B cell (primary cell): ENCODE measurements around the gene ALG1. TPM values are rescaled to one million over a fixed set of nuclear protein-coding genes. Genes with fewer than 3 reads are reported as not detected.
"Not testable (repeated sequence)": the region's sequence is repeated elsewhere in the genome, so short reads cannot be mapped to it uniquely, and the experiment has no call there.

Experiments used
- ATAC-seq: fragments of 200-7000 bp; cut with Tn5 transposase; one replicate; pipeline ENCODE4 v1.10.0; 2021; ENCODE audit warnings: low read depth, mild to moderate bottlenecking, moderate number of reproducible peaks, moderate library complexity
- CTCF ChIA-PET: fragments of 350-600 bp; sonication (Branson Sonifier 250); formaldehyde crosslinking; loops from one replicate; lab custom pipeline; 2021; ENCODE audit warnings: antibody characterized with exemption, inconsistent platforms; lab: Charles Lee
- POLR2A ChIA-PET: fragments of 350-600 bp; sonication (Branson Sonifier 250); formaldehyde crosslinking; loops from one replicate; lab custom pipeline; 2021; ENCODE audit warnings: antibody characterized with exemption; lab: Charles Lee
- DNase-seq: peaks from one replicate; pipeline ENCODE4 v3.0.0; 2013
- H2AFZ ChIP-seq: 2 replicates; pipeline ENCODE4 v1.6.1; 2012; ENCODE audit warnings: mild to moderate bottlenecking, low read depth, low read length; ENCODE audit not compliant: insufficient read depth, poor library complexity, severe bottlenecking
- H3K27ac ChIP-seq, 2 donors: 1 replicate in 1 of 2; 2 replicates in 1 of 2; pipeline ENCODE4 v1.5.1; 2012 to 2013; ENCODE audit warnings: low read length in 2 of 2, mild to moderate bottlenecking in 2 of 2, moderate library complexity in 1 of 2
- H3K27me3 ChIP-seq, 4 experiments: fragments of 200-600 bp in 1 of 4; sonication (generic) in 1 of 4; replicated peaks in 1 of 4; 1 replicate in 2 of 4; 2 replicates in 2 of 4; pipeline versions ENCODE4 v1.6.1 to v1.7.0; 2013 to 2016; ENCODE audit warnings: low read length in 3 of 4, mild to moderate bottlenecking in 2 of 4, mixed read lengths in 1 of 4, moderate library complexity in 1 of 4; ENCODE audit not compliant: insufficient read depth in 4 of 4, control insufficient read depth in 3 of 4; ENCODE audit errors: control extremely low read depth in 1 of 4
- H3K36me3 ChIP-seq, 2 experiments: replicated peaks in 1 of 2; 1 replicate in 1 of 2; 2 replicates in 1 of 2; pipeline versions ENCODE4 v1.6.1 to v1.7.1; 2013; ENCODE audit warnings: low read length in 1 of 2; ENCODE audit not compliant: insufficient read depth in 2 of 2, control insufficient read depth in 1 of 2; ENCODE audit errors: control extremely low read depth in 1 of 2, extremely low read depth in 1 of 2
- H3K4me1 ChIP-seq, 2 donors: fragments of 200-600 bp in 1 of 2; sonication (generic) in 1 of 2; 1 replicate in 1 of 2; 2 replicates in 1 of 2; pipeline versions ENCODE4 v1.5.1 to v1.6.1; 2013 to 2017; ENCODE audit warnings: low read length in 2 of 2; ENCODE audit not compliant: control insufficient read depth in 2 of 2, insufficient read depth in 2 of 2
- H3K4me2 ChIP-seq: replicated peaks from 2 replicates; pipeline ENCODE3; 2012; ENCODE audit warnings: mild to moderate bottlenecking, low read depth, low read length; ENCODE audit not compliant: poor library complexity, severe bottlenecking
- H3K4me3 ChIP-seq, 5 experiments: fragments of 200-600 bp in 1 of 5; sonication (generic) in 1 of 5; 1 replicate in 3 of 5; 2 replicates in 2 of 5; pipeline versions ENCODE4 v1.5.1 to v1.7.0; 2011 to 2016; ENCODE audit warnings: low read length in 4 of 5, mild to moderate bottlenecking in 4 of 5, low read depth in 2 of 5, control low read depth in 1 of 5, moderate library complexity in 1 of 5; ENCODE audit not compliant: insufficient read depth in 1 of 5; ENCODE audit errors: control extremely low read depth in 1 of 5, extremely low read depth in 1 of 5
- H3K79me2 ChIP-seq: fragments of 200-600 bp; sonication (generic); one replicate; pipeline ENCODE4 v1.6.0; 2016; ENCODE audit warnings: low read length; ENCODE audit not compliant: control insufficient read depth, insufficient read depth
- H3K9ac ChIP-seq: fragments of 200-600 bp; sonication (generic); 2 replicates; pipeline ENCODE4 v1.6.1; 2017; ENCODE audit warnings: mild to moderate bottlenecking, low read length, moderate library complexity
- H3K9me3 ChIP-seq, 3 donors: one replicate each; pipeline versions ENCODE4 v1.6.1 to v1.7.1; 2013; ENCODE audit warnings: low read length in 2 of 3; ENCODE audit not compliant: control insufficient read depth in 2 of 3, insufficient read depth in 1 of 3; ENCODE audit errors: control extremely low read depth in 1 of 3
- H4K20me1 ChIP-seq: 2 replicates; pipeline ENCODE4 v1.6.0; 2012; ENCODE audit warnings: mild to moderate bottlenecking, low read length; ENCODE audit not compliant: insufficient read depth, control insufficient read depth, poor library complexity, severe bottlenecking
- H3K27ac Mint-ChIP-seq: one replicate; pipeline ENCODE4 v1.8.0; 2021; ENCODE audit warnings: mixed read lengths
- H3K27me3 Mint-ChIP-seq: one replicate; pipeline ENCODE4 v1.8.0; 2021; ENCODE audit warnings: mixed read lengths
- H3K4me1 Mint-ChIP-seq: one replicate; pipeline ENCODE4 v1.8.0; 2021; ENCODE audit warnings: mixed read lengths
- H3K4me3 Mint-ChIP-seq: one replicate; pipeline ENCODE4 v1.8.0; 2021; ENCODE audit warnings: mixed read lengths
- H3K9me3 Mint-ChIP-seq: one replicate; pipeline ENCODE4 v1.8.0; 2022; ENCODE audit warnings: mixed read lengths; ENCODE audit not compliant: insufficient read depth
- WGBS: methylation state at CpG from one replicate; pipeline ENCODE4 v1.1.5; 2013; ENCODE audit warnings: missing lambda C conversion rate; ENCODE audit not compliant: insufficient coverage; 5-methylcytosine and 5-hydroxymethylcytosine counted together
- intact Hi-C: fragments of 100-400 bp; cut with micrococcal nuclease; formaldehyde crosslinking; loops from one replicate; pipeline ENCODE4 v1.10.0; 2022
- polyA plus RNA-seq: library from polyadenylated mRNA; depleted of rRNA; stranded (reverse); fragments of >200 nt; gene quantifications from 2 replicates; pipeline ENCODE4 v1.2.3, GENCODE V29; 2012
- total RNA-seq, 2 donors: library from RNA; stranded (reverse); fragments of 120-200 nt in 1 of 2; gene quantifications; 1 replicate in 1 of 2; 2 replicates in 1 of 2; pipeline versions ENCODE4 v1.2.3 to v1.2.4, GENCODE V29; 2013 to 2022

Gene ALG1
- total and polyA plus RNA-seq, 2 donors (not counting 1 experiment from before 2014, with no cell fraction given): 12.2 to 24.2 TPM

- H3K27ac ChIP-seq, H4K20me1 ChIP-seq, POLR2A ChIA-PET, ATAC-seq, H3K4me1 Mint-ChIP-seq, H3K9ac ChIP-seq, H3K27me3 Mint-ChIP-seq, H3K9me3 Mint-ChIP-seq, H3K9me3 ChIP-seq, H3K4me2 ChIP-seq, H3K4me1 ChIP-seq, H2AFZ ChIP-seq, H3K4me3 Mint-ChIP-seq, H3K27ac Mint-ChIP-seq, H3K4me3 ChIP-seq, DNase-seq, H3K27me3 ChIP-seq, H3K79me2 ChIP-seq: not testable (repeated sequence)
- CTCF ChIA-PET: interaction anchor here (1.1 to 1.2 kb wide), 2 partner anchors 9 to 53 kb away, joined by 3 read pairs; no protein-coding TSS in a partner anchor
- 98% methylated on average over 7 of the region's 9 CpGs for WGBS
- intact Hi-C loops: loop anchor here (1.0 kb wide), 1 partner anchor 27 kb away; no protein-coding TSS in a partner anchor
- H3K36me3 ChIP-seq: peaks cover 0 to 15% of the 10 kb centered on the region in 2 experiments
Observed at GRCh38 chr16:5083646-5084045, 12.0 kb downstream of the ALG1 start.

GRCh38 chr16:5084099-5084731, 12.6 kb downstream of the ALG1 start:
- H3K27me3 Mint-ChIP-seq, ATAC-seq, H3K9ac ChIP-seq, H3K4me1 Mint-ChIP-seq, H3K9me3 Mint-ChIP-seq, H3K79me2 ChIP-seq, POLR2A ChIA-PET, H3K4me3 Mint-ChIP-seq, H3K9me3 ChIP-seq, H3K27ac ChIP-seq, H3K27me3 ChIP-seq, H4K20me1 ChIP-seq, H3K27ac Mint-ChIP-seq, H2AFZ ChIP-seq, H3K4me3 ChIP-seq, DNase-seq, H3K4me1 ChIP-seq, H3K4me2 ChIP-seq: not testable (repeated sequence)
- CTCF ChIA-PET: interaction anchor here (0.7 to 1.1 kb wide), 4 partner anchors 9 to 536 kb away, joined by 3 to 6 read pairs (median 4); no protein-coding TSS in a partner anchor
- intact Hi-C loops: loop anchor here (1.0 kb wide), 1 partner anchor 28 kb away; no protein-coding TSS in a partner anchor
- H3K36me3 ChIP-seq: peaks cover 0 to 11% of the 10 kb centered on the region in 2 experiments
- 97% methylated on average over 7 of the region's 11 CpGs for WGBS
